Brain pericyte (primary cell): ENCODE results near the gene AK9.
"Not testable (repeated sequence)": the region's sequence is repeated elsewhere in the genome, so short reads cannot be mapped to it uniquely, and the experiment has no call there.

Experiments used
- DNase-seq: peaks from one replicate; pipeline ENCODE4 v3.0.0-alpha.2; 2012; ENCODE audit warnings: low read depth, low spot score

Gene AK9

GRCh38 chr6:109696355-109696754, 5.4 kb upstream of the AK9 start:
- DNase-seq = no peak

- no peak for DNase-seq
Observed at GRCh38 chr6:109695468-109695867, 4.5 kb upstream of the AK9 start.

DNA sequence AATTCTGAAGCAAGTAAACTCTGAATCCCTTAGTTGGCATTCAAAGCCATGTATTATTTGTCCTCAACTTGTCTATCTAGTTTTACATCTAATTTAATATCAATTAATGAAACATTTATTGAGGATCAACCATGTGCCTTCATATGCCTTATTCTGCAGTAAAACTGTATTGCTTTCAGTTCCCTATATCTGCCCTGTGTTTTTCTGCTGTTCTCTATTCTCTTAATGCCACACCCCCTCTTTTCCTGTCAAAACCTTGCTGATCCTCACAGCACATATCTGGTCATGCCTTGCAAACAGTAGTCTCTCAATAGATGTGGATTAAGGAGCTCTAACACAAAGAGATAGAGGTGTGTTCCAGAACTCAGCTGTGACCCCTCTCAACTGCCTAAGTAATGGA, 2.1 kb upstream of the AK9 start:
- no peak for DNase-seq

- DNase-seq = no peak
Observed at GRCh38 chr6:109690373-109690736, 647 bp downstream of the AK9 start.

GRCh38 chr6:109687271-109687761, 3.7 kb downstream of the AK9 start:
- no peak for DNase-seq

- no peak for DNase-seq
Observed at GRCh38 chr6:109686566-109687265, 4.3 kb downstream of the AK9 start.

DNA sequence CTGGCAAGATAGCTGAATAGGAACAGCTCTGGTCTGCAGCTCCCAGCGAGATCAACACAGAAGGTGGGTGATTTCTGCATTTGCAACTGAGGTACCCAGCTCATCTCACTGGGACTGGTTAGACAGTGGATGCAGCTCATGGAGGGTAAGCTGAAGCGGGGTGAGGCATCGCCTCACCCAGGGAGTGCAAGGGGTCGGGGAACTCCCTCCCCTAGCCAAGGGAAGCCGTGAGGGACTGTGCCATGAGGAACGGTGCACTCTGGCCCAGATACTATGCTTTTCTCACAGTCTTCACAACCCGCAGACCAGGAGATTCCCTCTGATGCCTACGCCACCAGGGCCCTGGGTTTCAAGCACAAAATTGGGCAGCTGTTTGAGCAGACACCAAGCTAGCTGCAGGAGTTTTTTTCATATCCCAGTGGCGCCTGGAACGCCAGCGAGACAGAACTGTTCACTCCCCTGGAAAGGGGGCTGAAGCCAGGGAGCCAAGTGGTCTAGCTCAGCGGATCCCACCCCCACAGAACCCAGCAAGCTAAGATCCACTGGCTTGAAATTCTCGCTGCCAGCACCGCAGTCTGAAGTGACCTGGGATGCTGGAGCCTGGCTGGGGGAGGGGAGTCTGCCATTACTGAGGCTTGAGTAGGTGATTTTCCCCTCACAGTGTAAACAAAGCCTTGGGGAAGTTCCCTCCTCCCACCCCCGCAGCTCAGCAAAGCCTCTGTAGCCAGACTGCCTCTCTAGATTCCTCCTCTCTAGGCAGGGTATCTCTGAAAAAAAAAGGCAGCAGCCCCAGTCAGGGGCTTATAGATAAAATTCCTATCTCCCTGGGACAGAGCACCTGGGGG, 12.1 kb downstream of the AK9 start:
- not testable (repeated sequence) for DNase-seq

DNA sequence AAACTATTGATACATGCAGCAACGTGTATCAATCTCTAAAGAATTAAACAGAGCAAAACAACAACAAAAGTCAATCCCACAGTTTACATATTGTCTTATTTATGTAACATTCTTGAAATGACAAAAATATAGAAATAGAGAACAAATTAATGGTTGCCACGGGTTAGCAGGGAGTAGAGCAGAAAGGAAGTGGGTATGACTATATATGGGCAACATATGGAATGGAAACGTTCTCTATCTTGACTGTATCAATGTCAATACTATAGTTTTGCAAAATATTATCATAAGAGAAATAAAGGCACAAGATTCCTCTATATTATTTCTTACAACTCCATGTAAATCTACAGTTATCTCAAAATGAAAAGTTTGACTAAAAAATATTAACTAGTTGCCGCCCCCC, 12.8 kb downstream of the AK9 start:
- no peak for DNase-seq

- no peak for DNase-seq
Observed at GRCh38 chr6:109676724-109677123, 14.3 kb downstream of the AK9 start.

DNA sequence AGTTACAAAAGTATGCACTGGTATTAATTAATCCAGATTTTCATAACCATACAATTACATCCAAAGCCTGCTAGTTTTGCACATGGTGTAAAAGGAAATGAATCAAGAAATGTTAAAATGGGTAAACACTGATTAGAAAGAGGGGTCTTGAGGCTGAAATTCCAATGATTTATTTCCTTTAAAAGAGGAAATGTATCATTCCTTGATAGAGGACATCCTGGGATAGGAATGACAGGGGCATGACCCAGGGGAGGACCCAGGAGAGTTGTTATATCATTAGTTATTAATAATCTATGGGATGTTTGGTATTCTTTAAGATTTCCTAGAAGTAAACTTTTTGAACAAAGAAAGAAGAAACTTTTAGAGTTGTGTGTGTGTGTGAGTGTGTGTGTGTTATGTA, 18.2 kb downstream of the AK9 start:
- no peak for DNase-seq

GRCh38 chr6:109672175-109672574, 18.8 kb downstream of the AK9 start:
- no peak for DNase-seq

GRCh38 chr6:109671733-109672132, 19.3 kb downstream of the AK9 start:
- no peak for DNase-seq

- DNase-seq = no peak
Observed at GRCh38 chr6:109669811-109670210, 21.2 kb downstream of the AK9 start.

GRCh38 chr6:109662192-109662591, 28.8 kb downstream of the AK9 start:
- DNase-seq = no peak

- DNase-seq = no peak
Observed at GRCh38 chr6:109660526-109661320, 30.3 kb downstream of the AK9 start.

- DNase-seq = no peak
Observed at GRCh38 chr6:109655761-109656262, 35.2 kb downstream of the AK9 start.

DNA sequence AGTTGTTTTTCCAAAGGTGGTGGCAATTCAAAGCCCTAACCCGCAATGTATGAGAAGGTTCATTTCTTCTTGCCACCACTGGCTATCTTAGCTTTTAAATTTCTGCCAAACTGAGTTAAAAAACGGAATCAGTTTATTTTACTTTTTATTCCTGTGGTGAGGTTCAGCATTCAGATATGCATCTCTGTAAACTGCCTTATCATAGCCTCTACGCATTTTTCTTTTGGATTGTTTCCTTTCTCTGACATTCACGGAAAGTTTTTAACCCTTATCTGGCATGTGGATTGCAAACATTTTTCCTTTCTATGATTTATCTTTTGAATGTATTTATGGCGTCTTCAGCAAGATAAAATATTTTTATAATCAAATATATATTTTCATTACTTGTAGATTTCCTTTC, 37.7 kb downstream of the AK9 start:
- no peak for DNase-seq

GRCh38 chr6:109644131-109644530, 46.9 kb downstream of the AK9 start:
- DNase-seq = no peak

DNA sequence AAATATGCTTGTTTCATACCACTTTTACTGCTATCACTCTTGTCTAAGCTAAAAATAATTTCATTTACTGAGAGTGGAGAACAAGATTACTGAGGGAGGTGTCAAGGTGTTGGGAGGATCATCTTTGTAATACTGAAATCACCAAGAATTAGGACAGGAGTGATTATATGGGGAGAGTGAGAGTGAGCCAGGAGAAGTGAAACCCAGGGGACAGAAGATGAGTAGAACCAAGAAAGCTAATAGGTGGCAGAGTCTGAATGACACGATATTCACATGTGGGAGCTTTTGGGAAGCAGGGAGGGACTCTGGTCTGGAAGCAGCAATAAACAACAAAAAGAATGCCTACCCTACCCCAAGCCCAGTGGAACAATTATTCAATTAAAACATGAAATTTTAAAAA, 58.6 kb downstream of the AK9 start:
- no peak for DNase-seq

- no peak for DNase-seq
Observed at GRCh38 chr6:109631403-109631802, 59.6 kb downstream of the AK9 start.

- DNase-seq = no peak
Observed at GRCh38 chr6:109628158-109629000, 62.6 kb downstream of the AK9 start.
